ENCODE results near the gene F13A1. TPM values are rescaled to one million over a fixed set of nuclear protein-coding genes. Genes with fewer than 3 reads are reported as not detected.

The F13A1 gene
- total and polyA plus RNA-seq, 2 donors (not counting 3 experiments of a cell fraction or from before 2014, with no cell fraction given): not detected

- ChIA-PET POLR2A (no interaction called here), CTCF (no interaction called here)
- no TSS peak for BruUV-seq (replicated peaks)
- no peak for DNase-seq (ENCODE audit: low read depth, low spot score)
- TF ChIP-seq MYC (IDR thresholded peaks at IDR 0.05; ENCODE audit: low read depth, low read length) (no peak), MAX (IDR thresholded peaks at IDR 0.05; ENCODE audit: insufficient read depth, insufficient read length) (no peak), GATA2 (IDR thresholded peaks at IDR 0.05; ENCODE audit: insufficient read depth, insufficient read length, low read depth, low read length) (no peak), POLR2AphosphoS5 (IDR thresholded peaks at IDR 0.05; ENCODE audit: insufficient read depth, low read depth, low read length) (no peak), JUN (IDR thresholded peaks at IDR 0.05; ENCODE audit: borderline replicate concordance, insufficient read depth, insufficient read length, low read depth) (no peak), POLR2A (IDR thresholded peaks at IDR 0.05; ENCODE audit: low read depth, low read length) (no peak), FOS (IDR thresholded peaks at IDR 0.05; ENCODE audit: borderline replicate concordance, insufficient read depth, low read length) (no peak), EZH2 (IDR thresholded peaks at IDR 0.05; ENCODE audit: borderline replicate concordance, low read depth, low read length, severe bottlenecking) (no peak), CTCF (IDR thresholded peaks at IDR 0.05; ENCODE audit: extremely low read depth in 1 of 2, insufficient read depth in 1 of 2, low read depth in 1 of 2, low read length in 2 of 2) (no peak)
- no peak overlapping the region for H3K4me3 ChIP-seq (replicated peaks in 1 of 3; ENCODE audit: insufficient read depth in 1 of 3, low read depth in 1 of 3, low read length in 3 of 3)
- dilution Hi-C loops (cut with MboI; ENCODE audit: extremely low pct_ligation_motif_present, low sequenced_read_pairs): no loop called here
- no peak overlapping the region for H3K4me2 ChIP-seq (ENCODE audit: insufficient read depth, low read length)
- H3K4me1 ChIP-seq (ENCODE audit: control insufficient read depth, extremely low read depth, insufficient read depth, low read length): no peaks in the 10 kb centered on the region
- no peak overlapping the region for H2AFZ ChIP-seq (ENCODE audit: low read depth, low read length)
- H3K27me3 ChIP-seq (ENCODE audit: control insufficient read depth in 2 of 2, insufficient read depth in 2 of 2, low read length in 2 of 2): no peaks in the 10 kb centered on the region
- H3K9me3 ChIP-seq (replicated peaks; ENCODE audit: control insufficient read depth, insufficient read depth, low read length): no peaks in the 10 kb centered on the region
- FAIRE-seq: no peak
- H3K9me1 ChIP-seq (replicated peaks; ENCODE audit: control insufficient read depth, extremely low read depth, insufficient read depth, low read length): no peaks in the 10 kb centered on the region
- H3K36me3 ChIP-seq (ENCODE audit: control insufficient read depth in 2 of 2, extremely low read depth in 1 of 2, insufficient read depth in 2 of 2, low read length in 2 of 2): no peaks in the 10 kb centered on the region
- intact Hi-C loops (cut with micrococcal nuclease): no loop called here
- H4K20me1 ChIP-seq (replicated peaks; ENCODE audit: control insufficient read depth, extremely low read depth, insufficient read depth, low read length): no peaks in the 10 kb centered on the region
- no peak overlapping the region for H3K9ac ChIP-seq (replicated peaks; ENCODE audit: extremely low read depth, insufficient read depth, low read length)
- no peak overlapping the region for H3K27ac ChIP-seq (ENCODE audit: insufficient read depth, low read depth, low read length)
- no peaks in the 10 kb centered on the region for H3K79me2 ChIP-seq (ENCODE audit: control insufficient read depth, insufficient read depth, low read length)
Measured at GRCh38 chr6:6332811-6333244, 12.4 kb upstream of the F13A1 start.
